ENCODE measurements around the gene CASKIN1.

The CASKIN1 gene

DNA sequence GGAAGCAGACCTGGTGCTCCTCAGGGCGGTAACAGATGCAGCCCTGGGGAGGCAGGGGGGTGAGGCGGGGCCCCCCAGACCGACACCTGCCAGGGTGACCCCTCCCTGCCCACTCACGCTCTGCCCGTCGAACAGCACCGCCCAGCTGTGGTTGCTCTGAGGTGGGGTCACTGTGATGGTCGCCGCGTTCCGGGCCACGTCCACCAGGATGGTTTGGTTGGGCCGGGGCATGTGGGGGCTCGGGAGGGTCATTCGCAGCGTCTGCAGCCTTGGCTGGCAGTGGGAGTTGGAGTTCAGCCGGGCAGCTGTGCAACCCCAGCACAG lies 13.6 kb upstream of the CASKIN1 start:
- no peaks in the 10 kb centered on the region for H3K27me3 ChIP-seq (ENCODE audit: insufficient read depth, poor library complexity, severe bottlenecking)
- TF ChIP-seq, protein P1, sequence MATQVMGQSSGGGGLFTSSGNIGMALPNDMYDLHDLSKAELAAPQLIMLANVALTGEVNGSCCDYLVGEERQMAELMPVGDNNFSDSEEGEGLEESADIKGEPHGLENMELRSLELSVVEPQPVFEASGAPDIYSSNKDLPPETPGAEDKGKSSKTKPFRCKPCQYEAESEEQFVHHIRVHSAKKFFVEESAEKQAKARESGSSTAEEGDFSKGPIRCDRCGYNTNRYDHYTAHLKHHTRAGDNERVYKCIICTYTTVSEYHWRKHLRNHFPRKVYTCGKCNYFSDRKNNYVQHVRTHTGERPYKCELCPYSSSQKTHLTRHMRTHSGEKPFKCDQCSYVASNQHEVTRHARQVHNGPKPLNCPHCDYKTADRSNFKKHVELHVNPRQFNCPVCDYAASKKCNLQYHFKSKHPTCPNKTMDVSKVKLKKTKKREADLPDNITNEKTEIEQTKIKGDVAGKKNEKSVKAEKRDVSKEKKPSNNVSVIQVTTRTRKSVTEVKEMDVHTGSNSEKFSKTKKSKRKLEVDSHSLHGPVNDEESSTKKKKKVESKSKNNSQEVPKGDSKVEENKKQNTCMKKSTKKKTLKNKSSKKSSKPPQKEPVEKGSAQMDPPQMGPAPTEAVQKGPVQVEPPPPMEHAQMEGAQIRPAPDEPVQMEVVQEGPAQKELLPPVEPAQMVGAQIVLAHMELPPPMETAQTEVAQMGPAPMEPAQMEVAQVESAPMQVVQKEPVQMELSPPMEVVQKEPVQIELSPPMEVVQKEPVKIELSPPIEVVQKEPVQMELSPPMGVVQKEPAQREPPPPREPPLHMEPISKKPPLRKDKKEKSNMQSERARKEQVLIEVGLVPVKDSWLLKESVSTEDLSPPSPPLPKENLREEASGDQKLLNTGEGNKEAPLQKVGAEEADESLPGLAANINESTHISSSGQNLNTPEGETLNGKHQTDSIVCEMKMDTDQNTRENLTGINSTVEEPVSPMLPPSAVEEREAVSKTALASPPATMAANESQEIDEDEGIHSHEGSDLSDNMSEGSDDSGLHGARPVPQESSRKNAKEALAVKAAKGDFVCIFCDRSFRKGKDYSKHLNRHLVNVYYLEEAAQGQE (IDR thresholded peaks at IDR 0.05; ENCODE audit: insufficient replicate concordance, low read depth) = no peak
- TF ChIP-seq SPI1 (IDR thresholded peaks at IDR 0.05; ENCODE audit: borderline replicate concordance, low read depth) (no peak), GABPA (IDR thresholded peaks at IDR 0.05; ENCODE audit: low read depth) (no peak), POLR2AphosphoS5 (IDR thresholded peaks at IDR 0.05; ENCODE audit: low read depth) (no peak)
- TF ChIP-seq, protein P2, sequence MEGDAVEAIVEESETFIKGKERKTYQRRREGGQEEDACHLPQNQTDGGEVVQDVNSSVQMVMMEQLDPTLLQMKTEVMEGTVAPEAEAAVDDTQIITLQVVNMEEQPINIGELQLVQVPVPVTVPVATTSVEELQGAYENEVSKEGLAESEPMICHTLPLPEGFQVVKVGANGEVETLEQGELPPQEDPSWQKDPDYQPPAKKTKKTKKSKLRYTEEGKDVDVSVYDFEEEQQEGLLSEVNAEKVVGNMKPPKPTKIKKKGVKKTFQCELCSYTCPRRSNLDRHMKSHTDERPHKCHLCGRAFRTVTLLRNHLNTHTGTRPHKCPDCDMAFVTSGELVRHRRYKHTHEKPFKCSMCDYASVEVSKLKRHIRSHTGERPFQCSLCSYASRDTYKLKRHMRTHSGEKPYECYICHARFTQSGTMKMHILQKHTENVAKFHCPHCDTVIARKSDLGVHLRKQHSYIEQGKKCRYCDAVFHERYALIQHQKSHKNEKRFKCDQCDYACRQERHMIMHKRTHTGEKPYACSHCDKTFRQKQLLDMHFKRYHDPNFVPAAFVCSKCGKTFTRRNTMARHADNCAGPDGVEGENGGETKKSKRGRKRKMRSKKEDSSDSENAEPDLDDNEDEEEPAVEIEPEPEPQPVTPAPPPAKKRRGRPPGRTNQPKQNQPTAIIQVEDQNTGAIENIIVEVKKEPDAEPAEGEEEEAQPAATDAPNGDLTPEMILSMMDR (IDR thresholded peaks at IDR 0.05; ENCODE audit: insufficient read depth, low read length) = no peak
- H3K4me3 ChIP-seq (replicated peaks; ENCODE audit: insufficient read depth, low read length) = no peak overlapping the region
- no peak overlapping the region for H3K27ac ChIP-seq (replicated peaks)
- no peak for DNase-seq (ENCODE audit: low read depth in 1 of 2, low spot score in 1 of 2)

DNA sequence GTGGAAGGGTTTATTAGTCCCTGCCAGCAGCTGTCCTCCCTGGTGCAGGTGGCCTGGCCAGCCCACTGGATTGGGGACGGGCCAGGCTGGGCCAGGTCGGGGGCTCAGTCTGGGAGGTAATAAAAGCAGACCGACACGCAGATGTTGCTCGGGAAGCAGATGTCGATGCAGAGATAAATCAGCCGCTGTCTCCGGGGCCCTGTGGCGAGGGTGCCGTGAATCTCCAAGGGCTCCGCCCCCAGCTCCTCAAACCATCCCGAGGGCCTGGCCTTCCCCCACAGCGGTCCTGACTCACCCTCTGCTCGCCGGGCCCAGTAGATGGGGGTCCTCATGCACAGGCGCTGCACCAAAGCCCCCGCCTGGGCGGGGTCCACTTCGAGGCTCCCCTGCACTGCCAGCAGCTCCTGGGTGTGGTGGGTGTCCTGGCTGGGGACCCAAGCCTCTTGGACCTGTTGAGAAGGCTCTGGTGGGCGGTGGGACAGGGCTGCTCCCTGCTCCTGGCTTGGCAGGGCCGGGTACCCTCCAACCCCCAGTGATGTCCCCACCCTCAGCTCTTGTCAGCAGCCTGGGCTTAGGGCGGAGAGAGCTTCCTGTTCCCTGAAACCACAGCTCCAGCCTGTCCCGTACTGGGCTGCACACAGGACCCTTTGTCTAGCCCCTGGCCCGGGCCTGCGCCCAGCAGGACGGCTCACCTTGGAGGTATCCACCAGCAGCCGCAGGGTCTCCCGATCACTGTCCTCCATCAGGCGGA lies 13.0 kb upstream of the CASKIN1 start:
- TF ChIP-seq, protein P2 (IDR thresholded peaks at IDR 0.05; ENCODE audit: insufficient read depth, low read length) = no peak
- no peak for TF ChIP-seq GABPA (IDR thresholded peaks at IDR 0.05; ENCODE audit: low read depth)
- TF ChIP-seq POLR2AphosphoS5 (IDR thresholded peaks at IDR 0.05; ENCODE audit: low read depth) = no peak
- TF ChIP-seq, protein P1 (IDR thresholded peaks at IDR 0.05; ENCODE audit: insufficient replicate concordance, low read depth) = no peak
- TF ChIP-seq SPI1 (IDR thresholded peaks at IDR 0.05; ENCODE audit: borderline replicate concordance, low read depth) = no peak
- DNase-seq (ENCODE audit: low read depth in 1 of 2, low spot score in 1 of 2) = no peak
- H3K27ac ChIP-seq (replicated peaks) = no peak overlapping the region

DNA sequence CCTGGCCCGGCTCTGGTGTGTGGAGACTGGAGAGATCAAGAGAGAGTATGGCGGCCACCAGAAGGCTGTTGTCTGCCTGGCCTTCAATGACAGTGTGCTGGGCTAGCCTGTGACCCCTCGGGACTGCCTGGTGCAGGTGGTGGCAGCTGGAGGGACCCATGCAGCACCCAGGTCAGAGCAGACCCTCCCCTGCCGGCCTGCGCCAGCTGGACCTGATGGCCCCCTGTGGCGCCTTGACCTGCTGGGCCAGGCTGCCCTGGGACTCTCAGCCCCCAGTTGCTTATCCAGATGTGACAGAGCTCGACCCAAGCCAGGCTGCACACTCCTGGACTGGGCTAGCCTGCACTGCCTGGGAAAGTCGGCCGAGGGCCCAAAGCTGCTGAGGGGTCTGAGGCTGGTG lies 12.4 kb upstream of the CASKIN1 start:
- no peak for DNase-seq (ENCODE audit: low read depth in 1 of 2, low spot score in 1 of 2)
- Histone ChIP-seq H3K4me3 (replicated peaks; ENCODE audit: insufficient read depth, low read length) (no peak overlapping the region), H3K27ac (replicated peaks) (no peak overlapping the region), H3K27me3 (ENCODE audit: insufficient read depth, poor library complexity, severe bottlenecking) (no peaks in the 10 kb centered on the region)
- TF ChIP-seq POLR2AphosphoS5 (IDR thresholded peaks at IDR 0.05; ENCODE audit: low read depth) (no peak), GABPA (IDR thresholded peaks at IDR 0.05; ENCODE audit: low read depth) (no peak), SPI1 (IDR thresholded peaks at IDR 0.05; ENCODE audit: borderline replicate concordance, low read depth) (no peak)
- TF ChIP-seq, protein P1 (IDR thresholded peaks at IDR 0.05; ENCODE audit: insufficient replicate concordance, low read depth) = no peak
- TF ChIP-seq, protein P2 (IDR thresholded peaks at IDR 0.05; ENCODE audit: insufficient read depth, low read length) = no peak

More for the DNA sequence above, 13.0 kb upstream of the CASKIN1 start:
- H3K4me3 ChIP-seq (replicated peaks; ENCODE audit: insufficient read depth, low read length) = no peak overlapping the region
- H3K27me3 ChIP-seq (ENCODE audit: insufficient read depth, poor library complexity, severe bottlenecking) = no peaks in the 10 kb centered on the region
